Astrocyte of the spinal cord (primary cell): ENCODE measurements around the gene PID1.

Source experiments
- DNase-seq: peaks from one replicate; pipeline ENCODE4 v3.0.0; 2011; ENCODE audit warnings: low read depth, low spot score
- H3K4me3 ChIP-seq: 2 replicates; pipeline ENCODE4 v1.5.1; 2011; ENCODE audit warnings: low read depth, mild to moderate bottlenecking, low read length, moderate library complexity
- CTCF ChIP-seq: IDR thresholded peaks from 2 replicates; pipeline ENCODE4 v1.5.1; 2012; ENCODE audit warnings: low read depth, mild to moderate bottlenecking, low read length, inconsistent platforms
- in situ Hi-C: cut with HindIII; loops from 2 replicates; pipeline ENCODE4 v1.10.0; 2017; ENCODE audit warnings: low sequenced_read_pairs

Gene PID1

DNA sequence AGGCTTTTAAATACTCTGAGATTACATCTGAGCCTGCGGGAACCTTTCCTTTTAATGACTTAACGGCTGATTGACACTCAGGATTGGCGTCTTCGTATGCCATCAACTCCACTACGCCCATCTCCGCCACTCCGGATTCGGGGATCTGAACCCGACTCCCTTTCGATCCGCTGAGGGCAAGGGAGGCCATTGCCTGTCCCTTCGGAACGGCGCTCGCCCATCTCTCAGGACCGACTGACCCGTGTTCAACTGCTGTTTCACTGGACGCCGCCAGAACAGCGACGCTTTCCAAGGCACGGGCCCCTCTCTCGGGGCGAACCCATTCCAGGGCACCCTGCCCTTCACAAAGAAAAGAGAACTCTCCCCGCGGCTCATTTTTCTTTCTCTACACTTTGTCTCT, 90.4 kb downstream of the PID1 start:
- in situ Hi-C loops: no loop called here
- no peak for TF ChIP-seq CTCF
- no peak overlapping the region for H3K4me3 ChIP-seq
- no peak for DNase-seq

DNA sequence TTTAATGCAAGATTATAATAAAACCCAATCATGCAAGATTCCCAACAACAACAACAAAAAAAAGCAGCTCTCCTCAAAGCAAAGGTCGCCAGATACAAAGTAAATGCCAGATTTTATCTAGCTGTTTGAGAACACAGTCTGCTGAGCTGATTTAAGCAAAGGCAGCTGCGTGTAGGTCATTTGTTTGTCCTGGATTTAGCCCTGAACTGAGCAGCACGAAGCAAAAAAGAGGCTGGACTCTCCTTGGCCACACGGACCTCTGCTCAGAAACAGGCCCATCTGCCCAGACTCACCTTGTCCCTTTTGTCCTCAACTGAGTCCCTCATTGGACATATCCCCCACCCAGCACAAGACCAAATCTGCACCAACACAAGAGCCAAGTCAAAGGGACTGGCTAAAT, 91.5 kb downstream of the PID1 start:
- no peak for DNase-seq

DNA sequence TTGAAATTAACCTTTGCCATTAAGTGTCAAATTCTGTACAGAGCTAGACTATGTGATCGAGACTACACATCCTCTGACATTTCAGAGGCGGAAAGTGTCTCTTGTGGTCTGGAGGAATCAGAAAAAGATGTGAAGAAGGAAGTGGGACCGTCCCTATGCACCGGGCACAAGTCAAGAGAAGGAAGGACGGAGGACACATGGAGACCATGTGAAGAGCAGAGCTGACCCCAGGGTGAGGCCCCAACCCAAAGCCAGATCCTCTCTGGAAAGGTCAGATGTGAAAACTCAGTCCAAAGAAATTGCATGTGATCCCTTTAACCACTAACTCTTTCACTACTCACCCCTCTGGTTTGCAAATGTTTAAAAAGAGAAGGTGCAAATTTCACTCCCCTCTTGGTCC, 92.4 kb downstream of the PID1 start:
- in situ Hi-C loops: no loop called here
- DNase-seq: no peak
- no peak overlapping the region for H3K4me3 ChIP-seq
- no peak for TF ChIP-seq CTCF

More for the DNA sequence above, 91.5 kb downstream of the PID1 start:
- H3K4me3 ChIP-seq: no peak overlapping the region
- no peak for TF ChIP-seq CTCF
- in situ Hi-C loops: no loop called here

DNA sequence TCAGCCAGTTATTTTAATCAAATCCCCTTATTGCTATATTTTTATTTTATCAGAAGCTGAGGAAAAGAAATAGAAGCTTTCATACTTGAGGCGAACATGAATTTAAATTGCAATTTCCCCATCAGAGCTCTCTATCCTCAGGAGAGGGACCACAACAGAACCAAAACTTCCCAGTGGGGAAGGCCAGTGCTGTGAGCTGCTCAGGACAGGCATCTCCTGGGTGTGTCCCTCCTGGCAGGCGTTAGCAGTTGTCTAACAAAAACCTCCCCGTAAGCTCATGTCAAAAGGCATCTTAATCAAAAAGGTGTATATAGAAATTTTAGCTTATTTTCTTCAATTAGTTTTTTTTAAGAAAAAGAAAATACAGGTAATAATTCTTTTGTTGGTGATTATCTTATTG, 93.0 kb downstream of the PID1 start:
- no peak overlapping the region for H3K4me3 ChIP-seq
- in situ Hi-C loops: no loop called here
- no peak for DNase-seq
- no peak for TF ChIP-seq CTCF

GRCh38 chr2:229176136-229176535, 95.0 kb downstream of the PID1 start:
- no peak for TF ChIP-seq CTCF
- H3K4me3 ChIP-seq: no peak overlapping the region
- no peak for DNase-seq
- in situ Hi-C loops: no loop called here

GRCh38 chr2:229175497-229175863, 95.6 kb downstream of the PID1 start:
- TF ChIP-seq CTCF: no peak
- in situ Hi-C loops: no loop called here
- no peak overlapping the region for H3K4me3 ChIP-seq
- no peak for DNase-seq
